ENCODE data around the gene PIEZO2.

Gene PIEZO2

DNA sequence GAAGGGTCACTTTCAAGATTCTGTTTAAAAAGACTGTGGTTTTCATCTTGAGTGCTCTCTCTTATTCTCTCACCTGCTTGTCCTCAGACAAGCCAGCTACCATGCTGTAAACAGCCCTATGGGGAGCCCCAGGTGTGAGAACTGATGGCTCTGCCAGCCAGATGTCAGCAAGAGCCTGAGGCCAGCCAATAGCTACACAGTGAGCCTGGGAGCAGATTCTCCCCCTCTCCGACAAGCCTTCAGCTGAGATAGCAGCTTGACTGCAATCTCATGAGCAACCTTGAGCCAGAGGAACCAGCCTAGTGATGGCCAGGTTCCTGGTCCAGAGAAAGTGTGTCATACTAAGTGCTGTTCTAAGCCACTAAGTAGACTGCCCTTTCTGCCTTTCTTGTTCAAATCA lies 351.5 kb downstream of the PIEZO2 start:
- peak; percentile 18 for DNase-seq
- no peaks in the 10 kb centered on the region for H3K36me3 ChIP-seq
- H3K27me3 ChIP-seq, result no peaks in the 10 kb centered on the region
- no peak overlapping the region for H3K4me3 ChIP-seq (ENCODE audit: low read depth, low read length)
- TF ChIP-seq, protein P1, sequence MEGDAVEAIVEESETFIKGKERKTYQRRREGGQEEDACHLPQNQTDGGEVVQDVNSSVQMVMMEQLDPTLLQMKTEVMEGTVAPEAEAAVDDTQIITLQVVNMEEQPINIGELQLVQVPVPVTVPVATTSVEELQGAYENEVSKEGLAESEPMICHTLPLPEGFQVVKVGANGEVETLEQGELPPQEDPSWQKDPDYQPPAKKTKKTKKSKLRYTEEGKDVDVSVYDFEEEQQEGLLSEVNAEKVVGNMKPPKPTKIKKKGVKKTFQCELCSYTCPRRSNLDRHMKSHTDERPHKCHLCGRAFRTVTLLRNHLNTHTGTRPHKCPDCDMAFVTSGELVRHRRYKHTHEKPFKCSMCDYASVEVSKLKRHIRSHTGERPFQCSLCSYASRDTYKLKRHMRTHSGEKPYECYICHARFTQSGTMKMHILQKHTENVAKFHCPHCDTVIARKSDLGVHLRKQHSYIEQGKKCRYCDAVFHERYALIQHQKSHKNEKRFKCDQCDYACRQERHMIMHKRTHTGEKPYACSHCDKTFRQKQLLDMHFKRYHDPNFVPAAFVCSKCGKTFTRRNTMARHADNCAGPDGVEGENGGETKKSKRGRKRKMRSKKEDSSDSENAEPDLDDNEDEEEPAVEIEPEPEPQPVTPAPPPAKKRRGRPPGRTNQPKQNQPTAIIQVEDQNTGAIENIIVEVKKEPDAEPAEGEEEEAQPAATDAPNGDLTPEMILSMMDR (IDR thresholded peaks at IDR 0.05; ENCODE audit: low read depth, low read length), result no peak
- H3K9me3 ChIP-seq, result no peaks in the 10 kb centered on the region
- H3K4me1 ChIP-seq, result no peaks in the 10 kb centered on the region

DNA sequence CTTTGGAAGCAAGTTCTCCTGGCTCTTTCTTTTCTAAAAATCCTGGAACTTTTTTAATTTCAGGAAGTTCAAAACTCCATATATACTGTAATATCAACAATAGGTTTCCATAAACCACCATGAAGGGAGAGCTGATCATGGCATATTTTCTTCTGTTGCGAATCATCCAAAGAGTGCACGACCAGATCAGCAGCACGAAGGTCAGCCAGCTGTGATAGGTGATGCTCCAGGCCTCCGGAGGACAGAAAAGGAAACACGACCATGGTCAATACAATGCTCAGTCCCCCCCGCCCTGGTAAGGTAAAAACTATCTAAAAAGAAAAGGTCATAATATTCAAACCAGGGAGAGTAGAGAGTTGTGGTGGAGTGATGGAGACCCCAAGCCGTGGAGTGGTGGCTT lies 354.6 kb downstream of the PIEZO2 start:
- no peak for DNase-seq
- no peaks in the 10 kb centered on the region for H3K4me1 ChIP-seq
- no peaks in the 10 kb centered on the region for H3K36me3 ChIP-seq
- TF ChIP-seq, protein P1 (IDR thresholded peaks at IDR 0.05; ENCODE audit: low read depth, low read length), result no peak
- no peak overlapping the region for H3K4me3 ChIP-seq (ENCODE audit: low read depth, low read length)
- H3K27me3 ChIP-seq, result no peaks in the 10 kb centered on the region
- H3K9me3 ChIP-seq, result no peaks in the 10 kb centered on the region

DNA sequence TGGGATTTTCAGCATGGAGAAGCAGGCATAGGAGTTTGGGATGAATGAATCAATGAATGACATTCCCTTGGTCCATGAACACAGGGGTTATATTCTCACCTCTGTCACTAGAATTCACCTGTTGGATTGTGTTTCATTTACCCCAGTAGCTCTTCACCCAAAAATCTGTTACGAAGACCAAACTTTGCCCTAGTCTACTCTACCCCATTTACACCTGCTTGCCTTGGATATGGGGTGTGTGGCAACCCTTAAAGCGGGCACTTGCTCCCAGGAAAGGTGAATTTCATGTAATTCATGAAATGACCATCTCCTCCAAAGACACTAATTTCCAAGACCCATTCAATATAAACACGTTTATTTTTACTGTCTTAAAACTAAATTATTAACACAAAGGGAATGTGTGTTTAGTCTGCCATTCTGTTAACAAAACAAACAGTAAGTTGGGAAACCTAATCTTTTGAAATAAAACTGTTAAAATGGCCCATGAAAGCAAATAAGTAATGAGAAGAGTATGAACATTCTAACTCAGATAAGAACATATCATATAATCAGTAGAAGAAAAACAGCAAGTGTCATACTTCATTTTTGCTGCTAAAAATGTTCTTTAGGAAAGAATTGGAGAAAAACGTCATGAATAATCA lies 355.5 kb downstream of the PIEZO2 start:
- Histone ChIP-seq H3K9me3 (no peaks in the 10 kb centered on the region), H3K4me3 (ENCODE audit: low read depth, low read length) (no peak overlapping the region), H3K36me3 (no peaks in the 10 kb centered on the region), H3K27me3 (no peaks in the 10 kb centered on the region), H3K4me1 (no peaks in the 10 kb centered on the region)
- TF ChIP-seq, protein P1 (IDR thresholded peaks at IDR 0.05; ENCODE audit: low read depth, low read length), result no peak
- no peak for DNase-seq

- Histone ChIP-seq H3K9me3 (no peaks in the 10 kb centered on the region), H3K27me3 (no peaks in the 10 kb centered on the region), H3K4me3 (ENCODE audit: low read depth, low read length) (no peak overlapping the region), H3K4me1 (no peaks in the 10 kb centered on the region), H3K36me3 (no peaks in the 10 kb centered on the region)
- TF ChIP-seq, protein P1 (IDR thresholded peaks at IDR 0.05; ENCODE audit: low read depth, low read length), result no peak
- DNase-seq, result no peak
Measured at GRCh38 chr18:10792181-10792580, 357.2 kb downstream of the PIEZO2 start.

- Histone ChIP-seq H3K36me3 (no peaks in the 10 kb centered on the region), H3K4me1 (no peaks in the 10 kb centered on the region), H3K4me3 (ENCODE audit: low read depth, low read length) (no peak overlapping the region), H3K27me3 (no peaks in the 10 kb centered on the region), H3K9me3 (no peaks in the 10 kb centered on the region)
- DNase-seq, result no peak
- TF ChIP-seq, protein P1 (IDR thresholded peaks at IDR 0.05; ENCODE audit: low read depth, low read length), result no peak
Measured at GRCh38 chr18:10791169-10791831, 358.1 kb downstream of the PIEZO2 start.

- TF ChIP-seq, protein P1 (IDR thresholded peaks at IDR 0.05; ENCODE audit: low read depth, low read length), result no peak
- Histone ChIP-seq H3K9me3 (no peaks in the 10 kb centered on the region), H3K4me1 (no peaks in the 10 kb centered on the region), H3K36me3 (no peaks in the 10 kb centered on the region), H3K27me3 (no peaks in the 10 kb centered on the region), H3K4me3 (ENCODE audit: low read depth, low read length) (no peak overlapping the region)
- no peak for DNase-seq
Measured at GRCh38 chr18:10789180-10789579, 360.2 kb downstream of the PIEZO2 start.
